WERI-Rb-1 (cell line): Measurements from ENCODE around the gene CSNK2A1.

Source experiments
- DNase-seq: peaks from one replicate; pipeline ENCODE4 v3.0.0-alpha.2; 2020
- H3K27ac ChIP-seq: fragments of 250-450 bp; sonication (Bioruptor Pico); 2 replicates; pipeline ENCODE4 v1.5.1; 2020; ENCODE audit warnings: mild to moderate bottlenecking, moderate library complexity
- H3K27me3 ChIP-seq: fragments of 250-450 bp; sonication (Bioruptor Pico); 2 replicates; pipeline ENCODE4 v1.5.1; 2021; ENCODE audit warnings: mild to moderate bottlenecking, low read depth, moderate library complexity; ENCODE audit not compliant: insufficient read depth, severe bottlenecking
- H3K36me3 ChIP-seq: fragments of 250-450 bp; sonication (Bioruptor Pico); 2 replicates; pipeline ENCODE4 v1.5.1; 2020; ENCODE audit warnings: mild to moderate bottlenecking, moderate library complexity
- H3K4me3 ChIP-seq: 2 replicates; pipeline ENCODE4 v1.5.1; 2011; ENCODE audit warnings: low read depth, mild to moderate bottlenecking, control low read depth, low read length
- H3K9me3 ChIP-seq: fragments of 250-450 bp; sonication (Bioruptor Pico); 2 replicates; pipeline ENCODE4 v1.5.1; 2021; ENCODE audit warnings: mild to moderate bottlenecking, moderate library complexity; ENCODE audit not compliant: severe bottlenecking
- CTCF ChIP-seq: IDR thresholded peaks from 2 replicates; pipeline ENCODE4 v1.5.1; 2011; ENCODE audit warnings: low read depth, mild to moderate bottlenecking, control low read depth, inconsistent platforms, low read length

CSNK2A1 gene

GRCh38 chr20:536426-537010 lies 7.1 kb downstream of the CSNK2A1 start:
- TF ChIP-seq CTCF, result no peak
- Histone ChIP-seq H3K9me3 (no peaks in the 10 kb centered on the region), H3K27me3 (no peaks in the 10 kb centered on the region), H3K4me3 (no peak overlapping the region), H3K36me3 (peaks cover 9% of the 10 kb centered on the region), H3K27ac (no peak overlapping the region)
- DNase-seq, result no peak

- no peak for TF ChIP-seq CTCF
- Histone ChIP-seq H3K27me3 (no peaks in the 10 kb centered on the region), H3K36me3 (peaks cover 9% of the 10 kb centered on the region), H3K4me3 (no peak overlapping the region), H3K27ac (no peak overlapping the region), H3K9me3 (no peaks in the 10 kb centered on the region)
- DNase-seq, result no peak
Observed at GRCh38 chr20:535958-536357, 7.6 kb downstream of the CSNK2A1 start.

- Histone ChIP-seq H3K36me3 (peaks cover 15% of the 10 kb centered on the region), H3K27ac (no peak overlapping the region), H3K4me3 (no peak overlapping the region), H3K9me3 (no peaks in the 10 kb centered on the region), H3K27me3 (no peaks in the 10 kb centered on the region)
- DNase-seq, result no peak
- no peak for TF ChIP-seq CTCF
Observed at GRCh38 chr20:533526-533925, 10.1 kb downstream of the CSNK2A1 start.

GRCh38 chr20:532530-532929 lies 11.1 kb downstream of the CSNK2A1 start:
- Histone ChIP-seq H3K4me3 (no peak overlapping the region), H3K9me3 (peaks cover 4% of the 10 kb centered on the region), H3K27ac (no peak overlapping the region), H3K36me3 (peaks cover 23% of the 10 kb centered on the region), H3K27me3 (no peaks in the 10 kb centered on the region)
- DNase-seq, result no peak
- TF ChIP-seq CTCF, result no peak

GRCh38 chr20:531608-532007 lies 12.0 kb downstream of the CSNK2A1 start:
- DNase-seq, result no peak
- Histone ChIP-seq H3K36me3 (peaks cover 32% of the 10 kb centered on the region), H3K4me3 (no peak overlapping the region), H3K27me3 (no peaks in the 10 kb centered on the region), H3K9me3 (peaks cover 6% of the 10 kb centered on the region), H3K27ac (no peak overlapping the region)
- no peak for TF ChIP-seq CTCF

GRCh38 chr20:530321-530720 lies 13.3 kb downstream of the CSNK2A1 start:
- H3K9me3 ChIP-seq, result peaks cover 6% of the 10 kb centered on the region
- H3K27me3 ChIP-seq, result no peaks in the 10 kb centered on the region
- DNase-seq, result no peak
- H3K4me3 ChIP-seq, result no peak overlapping the region
- H3K36me3 ChIP-seq, result peaks cover 40% of the 10 kb centered on the region
- TF ChIP-seq CTCF, result no peak
- no peak overlapping the region for H3K27ac ChIP-seq
